ENCODE measurements around the gene KIAA1586. TPM values are rescaled to one million over a fixed set of nuclear protein-coding genes. Genes with fewer than 3 reads are reported as not detected.
"Not testable (repeated sequence)": the region's sequence is repeated elsewhere in the genome, so short reads cannot be mapped to it uniquely, and the experiment has no call there.

Gene KIAA1586
- total RNA-seq, 2 experiments from 2014 or later = 11.7 to 12.5 TPM

DNA sequence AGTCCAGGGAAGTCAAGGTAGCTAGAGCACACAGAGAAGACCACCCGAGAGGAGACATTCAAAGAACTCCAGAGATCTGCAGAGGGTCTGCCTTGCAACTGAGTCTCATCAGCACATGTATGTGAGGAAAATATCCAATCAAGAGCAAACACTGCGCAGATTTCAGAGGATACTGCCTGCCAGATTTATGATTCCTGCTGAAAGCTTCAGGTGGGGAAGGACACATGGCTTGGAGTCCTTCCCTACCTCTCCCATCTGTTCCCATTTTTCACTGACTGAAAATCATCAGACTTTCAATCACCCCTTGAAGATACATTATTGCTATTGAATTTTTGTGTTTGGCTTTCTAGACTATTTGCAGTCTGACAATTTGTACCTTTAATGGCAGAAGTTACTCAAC, 7.6 kb upstream of the KIAA1586 start:
- ATAC-seq (ENCODE audit: poor library complexity) (no peak), DNase-seq (no peak)
- ChIA-PET POLR2A (no interaction called here), CTCF (interaction anchor here (0.8 kb wide), 1 partner anchor 15 kb away, joined by 3 read pairs; no protein-coding TSS in a partner anchor)
- Mint-ChIP-seq H3K27ac (no peak overlapping the region), H3K4me1 (ENCODE audit: low read depth) (no peaks in the 10 kb centered on the region), H3K36me3 (ENCODE audit: low read depth) (no peaks in the 10 kb centered on the region), H3K27me3 (peaks cover 50% of the 10 kb centered on the region), H3K9me3 (no peaks in the 10 kb centered on the region), H3K4me3 (no peak overlapping the region)
- intact Hi-C loops (cut with DNase I, micrococcal nuclease) = no loop called here
- Histone ChIP-seq H3K9me3 (ENCODE audit: control insufficient read depth in 1 of 2, insufficient read depth in 1 of 2, low read length in 2 of 2) (no peaks in the 10 kb centered on the region), H3K27me3 (ENCODE audit: control insufficient read depth in 1 of 2, insufficient read depth in 2 of 2, low read length in 2 of 2) (peaks cover 15 to 30% of the 10 kb centered on the region in 2 experiments), H3K36me3 (ENCODE audit: insufficient read depth, low read length) (no peaks in the 10 kb centered on the region), H3K4me3 (ENCODE audit: low read length) (no peak overlapping the region), H3K27ac (ENCODE audit: low read depth in 1 of 2, low read length in 2 of 2) (no peak overlapping the region), H3K4me1 (ENCODE audit: insufficient read depth, low read length) (no peaks in the 10 kb centered on the region)
- TF ChIP-seq, protein P1, sequence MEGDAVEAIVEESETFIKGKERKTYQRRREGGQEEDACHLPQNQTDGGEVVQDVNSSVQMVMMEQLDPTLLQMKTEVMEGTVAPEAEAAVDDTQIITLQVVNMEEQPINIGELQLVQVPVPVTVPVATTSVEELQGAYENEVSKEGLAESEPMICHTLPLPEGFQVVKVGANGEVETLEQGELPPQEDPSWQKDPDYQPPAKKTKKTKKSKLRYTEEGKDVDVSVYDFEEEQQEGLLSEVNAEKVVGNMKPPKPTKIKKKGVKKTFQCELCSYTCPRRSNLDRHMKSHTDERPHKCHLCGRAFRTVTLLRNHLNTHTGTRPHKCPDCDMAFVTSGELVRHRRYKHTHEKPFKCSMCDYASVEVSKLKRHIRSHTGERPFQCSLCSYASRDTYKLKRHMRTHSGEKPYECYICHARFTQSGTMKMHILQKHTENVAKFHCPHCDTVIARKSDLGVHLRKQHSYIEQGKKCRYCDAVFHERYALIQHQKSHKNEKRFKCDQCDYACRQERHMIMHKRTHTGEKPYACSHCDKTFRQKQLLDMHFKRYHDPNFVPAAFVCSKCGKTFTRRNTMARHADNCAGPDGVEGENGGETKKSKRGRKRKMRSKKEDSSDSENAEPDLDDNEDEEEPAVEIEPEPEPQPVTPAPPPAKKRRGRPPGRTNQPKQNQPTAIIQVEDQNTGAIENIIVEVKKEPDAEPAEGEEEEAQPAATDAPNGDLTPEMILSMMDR (IDR thresholded peaks at IDR 0.05) = no peak

DNA sequence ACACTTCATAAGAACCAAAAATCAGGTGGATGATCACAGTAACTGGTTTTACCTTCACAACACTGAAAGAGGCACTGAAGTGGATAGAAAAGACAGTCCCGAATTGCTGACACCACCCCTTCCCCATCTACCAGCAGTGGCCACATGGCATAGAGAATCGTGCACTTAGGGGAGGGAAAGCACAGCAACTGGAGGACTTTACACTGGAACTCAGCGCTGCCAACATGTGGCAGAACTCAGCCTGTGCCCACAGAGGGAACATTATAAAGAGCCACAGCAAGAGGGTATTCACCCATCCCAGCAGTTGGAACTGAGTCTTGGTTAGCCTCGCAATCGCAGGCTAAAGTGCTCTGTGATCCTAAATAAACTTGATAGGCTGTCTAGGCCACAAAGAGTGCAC, 6.5 kb upstream of the KIAA1586 start:
- H3K27me3 ChIP-seq (ENCODE audit: control insufficient read depth in 1 of 2, insufficient read depth in 2 of 2, low read length in 2 of 2) = peaks cover 15 to 30% of the 10 kb centered on the region in 2 experiments
- no peak for ATAC-seq (ENCODE audit: poor library complexity)
- no peaks in the 10 kb centered on the region for H3K4me1 ChIP-seq (ENCODE audit: insufficient read depth, low read length)
- Mint-ChIP-seq H3K9me3 (no peaks in the 10 kb centered on the region), H3K4me1 (ENCODE audit: low read depth) (no peaks in the 10 kb centered on the region), H3K4me3 (no peak overlapping the region), H3K27ac (no peak overlapping the region), H3K36me3 (ENCODE audit: low read depth) (no peaks in the 10 kb centered on the region), H3K27me3 (peaks cover 44% of the 10 kb centered on the region)
- no peaks in the 10 kb centered on the region for H3K36me3 ChIP-seq (ENCODE audit: insufficient read depth, low read length)
- H3K9me3 ChIP-seq (ENCODE audit: control insufficient read depth in 1 of 2, insufficient read depth in 1 of 2, low read length in 2 of 2) = no peaks in the 10 kb centered on the region
- ChIA-PET POLR2A (no interaction called here), CTCF (no interaction called here)
- TF ChIP-seq, protein P1 (IDR thresholded peaks at IDR 0.05) = no peak
- H3K27ac ChIP-seq (ENCODE audit: low read depth in 1 of 2, low read length in 2 of 2) = no peak overlapping the region
- no peak for DNase-seq
- no peak overlapping the region for H3K4me3 ChIP-seq (ENCODE audit: low read length)
- intact Hi-C loops (cut with DNase I, micrococcal nuclease) = loop anchor here (5.0 to 10.0 kb wide), 2 partner anchors 185 to 277 kb away; partner anchors contain the start of genes PRIM2 (in 1 of the 2) and RAB23 (in 1 of the 2)

DNA sequence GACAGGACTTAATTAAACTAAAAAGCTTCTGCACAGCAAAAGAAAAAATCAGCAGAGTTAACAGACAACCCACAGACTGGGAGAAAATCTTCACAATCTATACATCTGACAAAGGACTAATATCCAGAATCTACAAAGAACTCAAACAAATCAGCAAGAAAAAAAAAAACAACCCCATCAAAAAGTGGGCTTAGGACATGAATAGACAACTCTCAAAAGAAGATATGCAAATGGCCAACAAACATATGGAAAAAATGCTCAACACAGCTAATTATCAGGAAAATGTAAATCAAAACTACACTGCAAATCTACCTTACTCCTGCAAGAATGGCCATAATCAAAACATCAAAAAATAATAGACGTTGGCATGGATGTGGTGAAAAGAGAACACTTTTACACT, 2.4 kb upstream of the KIAA1586 start:
- ATAC-seq (ENCODE audit: poor library complexity); H3K27ac ChIP-seq (ENCODE audit: low read depth in 1 of 2, low read length in 2 of 2); CTCF ChIA-PET; H3K4me3 Mint-ChIP-seq; DNase-seq; H3K9me3 ChIP-seq (ENCODE audit: control insufficient read depth in 1 of 2, insufficient read depth in 1 of 2, low read length in 2 of 2); H3K9me3 Mint-ChIP-seq; H3K4me1 ChIP-seq (ENCODE audit: insufficient read depth, low read length); POLR2A ChIA-PET; H3K4me3 ChIP-seq (ENCODE audit: low read length); H3K27ac Mint-ChIP-seq; H3K36me3 ChIP-seq (ENCODE audit: insufficient read depth, low read length): not testable (repeated sequence)
- intact Hi-C loops (cut with DNase I, micrococcal nuclease) = loop anchor here (5.0 to 10.0 kb wide), 2 partner anchors 181 to 273 kb away; partner anchors contain the start of genes PRIM2 (in 1 of the 2) and RAB23 (in 1 of the 2)
- peaks cover 23% of the 10 kb centered on the region for H3K27me3 Mint-ChIP-seq
- H3K36me3 Mint-ChIP-seq (ENCODE audit: low read depth) = peaks cover 15% of the 10 kb centered on the region
- H3K27me3 ChIP-seq (ENCODE audit: control insufficient read depth in 1 of 2, insufficient read depth in 2 of 2, low read length in 2 of 2) = peaks cover 4 to 14% of the 10 kb centered on the region in 2 experiments
- H3K4me1 Mint-ChIP-seq (ENCODE audit: low read depth) = peaks cover 19% of the 10 kb centered on the region

DNA sequence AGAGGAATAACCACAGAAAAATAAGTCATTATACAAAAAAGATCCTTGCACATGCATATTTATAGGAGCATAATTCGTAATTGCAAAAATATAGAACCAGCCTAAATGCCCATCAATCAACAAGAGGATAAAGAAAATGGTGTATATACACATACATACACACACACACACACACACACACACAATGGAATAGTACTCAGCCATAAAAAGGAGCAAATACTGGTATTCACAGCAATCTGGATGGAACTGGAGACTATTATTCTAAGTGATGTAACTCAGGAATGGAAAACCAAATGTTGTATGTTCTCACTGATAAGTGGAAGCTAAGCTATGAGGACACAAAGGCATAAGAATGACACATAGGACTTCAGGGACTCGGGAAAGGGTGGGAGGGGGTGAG, 1.9 kb upstream of the KIAA1586 start:
- ChIA-PET POLR2A (no interaction called here), CTCF (no interaction called here)
- TF ChIP-seq, protein P1 (IDR thresholded peaks at IDR 0.05) = no peak
- Mint-ChIP-seq H3K9me3 (no peaks in the 10 kb centered on the region), H3K4me3 (peak overlapping the region; percentile 30), H3K4me1 (ENCODE audit: low read depth) (peaks cover 24% of the 10 kb centered on the region), H3K27me3 (peaks cover 21% of the 10 kb centered on the region), H3K36me3 (ENCODE audit: low read depth) (peaks cover 20% of the 10 kb centered on the region), H3K27ac (no peak overlapping the region)
- no peak overlapping the region for H3K27ac ChIP-seq (ENCODE audit: low read depth in 1 of 2, low read length in 2 of 2)
- no peaks in the 10 kb centered on the region for H3K36me3 ChIP-seq (ENCODE audit: insufficient read depth, low read length)
- no peak for DNase-seq
- H3K27me3 ChIP-seq (ENCODE audit: control insufficient read depth in 1 of 2, insufficient read depth in 2 of 2, low read length in 2 of 2) = peaks cover 4 to 14% of the 10 kb centered on the region in 2 experiments
- intact Hi-C loops (cut with DNase I, micrococcal nuclease) = loop anchor here (5.0 to 10.0 kb wide), 2 partner anchors 180 to 273 kb away; partner anchors contain the start of genes PRIM2 (in 1 of the 2) and RAB23 (in 1 of the 2)
- peaks cover 4% of the 10 kb centered on the region for H3K4me1 ChIP-seq (ENCODE audit: insufficient read depth, low read length)
- no peaks in the 10 kb centered on the region for H3K9me3 ChIP-seq (ENCODE audit: control insufficient read depth in 1 of 2, insufficient read depth in 1 of 2, low read length in 2 of 2)
- no peak overlapping the region for H3K4me3 ChIP-seq (ENCODE audit: low read length)
- ATAC-seq (ENCODE audit: poor library complexity) = no peak

DNA sequence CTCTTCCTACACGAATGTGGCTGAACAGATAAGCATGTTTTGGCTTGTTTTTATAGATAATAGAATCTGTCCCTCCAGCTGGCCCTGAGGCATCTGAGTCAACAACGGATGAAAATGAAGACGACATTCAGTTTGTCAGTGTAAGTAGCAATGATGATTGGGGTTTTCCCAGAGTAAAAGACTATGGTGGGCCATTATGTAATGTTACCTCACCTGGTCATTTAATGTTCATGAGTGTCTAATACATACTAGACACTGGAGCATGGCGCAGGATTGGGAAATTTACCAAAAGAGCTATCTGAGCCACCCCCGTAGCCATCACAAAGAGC, 728 bp downstream of the KIAA1586 start:
- POLR2A ChIA-PET = interaction anchor here (1.4 kb wide), 1 partner anchor 26 kb away, joined by 4 read pairs; no protein-coding TSS in a partner anchor

More for the DNA sequence above, 728 bp downstream of the KIAA1586 start:
- H3K27me3 Mint-ChIP-seq; H3K4me1 ChIP-seq (ENCODE audit: insufficient read depth, low read length); H3K9me3 ChIP-seq (ENCODE audit: control insufficient read depth in 1 of 2, insufficient read depth in 1 of 2, low read length in 2 of 2); H3K27ac ChIP-seq (ENCODE audit: low read depth in 1 of 2, low read length in 2 of 2); H3K4me3 Mint-ChIP-seq; H3K27me3 ChIP-seq (ENCODE audit: control insufficient read depth in 1 of 2, insufficient read depth in 2 of 2, low read length in 2 of 2); H3K27ac Mint-ChIP-seq; DNase-seq; H3K9me3 Mint-ChIP-seq; H3K4me3 ChIP-seq (ENCODE audit: low read length); CTCF ChIA-PET; H3K36me3 ChIP-seq (ENCODE audit: insufficient read depth, low read length): not testable (repeated sequence)
- ATAC-seq (ENCODE audit: poor library complexity) = peak; percentile 25
- Mint-ChIP-seq H3K36me3 (ENCODE audit: low read depth) (peaks cover 42% of the 10 kb centered on the region), H3K4me1 (ENCODE audit: low read depth) (peaks cover 34% of the 10 kb centered on the region)
- intact Hi-C loops (cut with DNase I, micrococcal nuclease) = loop anchor here (5.0 to 10.0 kb wide), 2 partner anchors 178 to 180 kb away; partner anchors contain the start of gene RAB23 (in 1 of the 2)

Data from CD4-positive, alpha-beta T cell (primary cell).